ENCODE results near the gene ZNF491.
"Not testable (repeated sequence)": the region's sequence is repeated elsewhere in the genome, so short reads cannot be mapped to it uniquely, and the experiment has no call there.

ZNF491 gene

DNA sequence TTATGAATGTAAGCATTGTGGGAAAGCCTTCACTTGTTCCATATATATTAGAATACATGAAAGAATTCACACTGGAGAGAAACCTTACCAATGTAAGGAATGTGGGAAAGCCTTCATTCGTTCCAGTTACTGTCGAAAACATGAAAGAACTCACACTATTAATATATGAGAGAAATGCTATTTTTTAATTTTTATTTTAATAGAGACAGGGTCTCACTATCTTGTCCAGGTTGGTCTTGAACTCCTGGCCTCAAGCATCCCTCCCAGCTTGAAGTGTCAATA, 8.7 kb downstream of the ZNF491 start:
- no peak for DNase-seq

DNA sequence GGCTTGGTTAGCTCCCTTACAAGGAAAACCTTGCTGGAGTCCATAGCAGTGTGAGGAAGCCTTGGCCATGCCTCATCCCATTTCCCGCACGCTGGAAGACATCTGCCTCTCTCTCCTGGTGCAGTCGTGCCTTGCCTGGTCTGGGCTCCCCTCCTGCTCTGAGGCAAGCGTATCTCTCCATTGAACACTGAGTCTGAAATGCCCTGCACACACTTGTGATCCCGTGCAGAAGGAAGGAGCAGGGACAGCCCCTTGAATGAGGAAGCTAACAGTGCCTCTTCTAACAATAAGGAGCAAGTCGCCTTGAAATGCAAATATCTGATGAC, 15.3 kb downstream of the ZNF491 start:
- DNase-seq, result no peak

DNA sequence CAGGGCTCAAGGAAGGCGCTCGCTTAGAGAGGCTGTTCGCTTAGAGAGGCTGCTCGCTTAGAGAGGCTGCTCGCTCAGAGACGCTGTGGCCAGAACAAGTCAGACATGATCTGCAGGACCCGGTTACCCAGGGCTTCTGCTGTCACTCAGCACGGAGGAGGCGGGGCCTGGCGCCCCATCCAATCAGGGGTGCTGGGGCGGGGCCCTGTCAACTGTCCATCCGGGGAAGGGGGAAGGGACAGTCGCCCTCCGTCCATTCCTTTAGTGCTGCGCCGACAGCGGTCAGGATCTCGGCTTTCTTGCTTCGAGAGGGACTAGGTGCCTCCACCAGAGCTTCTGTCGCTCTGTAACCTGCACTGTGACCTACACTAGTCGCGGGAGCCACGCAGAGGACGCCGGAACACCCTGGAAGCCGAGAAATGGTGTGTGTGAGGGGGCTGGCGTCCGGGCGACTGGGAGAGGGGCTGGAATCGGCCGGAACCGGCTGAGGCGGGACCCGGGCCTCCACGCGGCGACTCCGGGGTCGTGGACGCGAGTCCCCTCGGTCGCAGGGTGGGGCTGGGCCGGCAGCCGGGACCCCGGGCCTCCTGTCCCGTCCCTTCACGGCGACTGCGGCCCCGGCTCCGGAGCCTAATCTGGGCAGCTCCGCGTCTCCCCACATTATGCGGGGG, 15.8 kb downstream of the ZNF491 start, which contains the start of gene ZNF440:
Gene ZNF440, plus strand, starts transcription at position 245 of the 671 bp plus-strand sequence. Its CDS starts 175 bp downstream, at position 420.
- DNase-seq, result peak; percentile 66

DNA sequence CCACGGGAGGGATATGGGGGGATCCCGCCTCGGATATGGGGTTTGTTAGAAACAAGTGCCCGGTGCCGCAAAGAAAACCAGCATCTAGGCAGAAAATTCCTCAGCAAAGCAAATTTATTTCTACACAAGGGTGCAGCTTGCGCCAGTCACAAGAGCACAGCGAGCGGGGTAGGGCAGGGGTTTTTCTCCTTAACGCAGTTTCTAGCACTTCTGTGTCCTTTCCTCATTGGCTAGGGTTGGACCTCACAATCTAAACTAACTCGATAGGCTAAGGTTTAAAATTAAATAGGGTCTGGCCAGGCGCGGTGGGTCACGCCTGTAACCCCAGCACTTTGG, 16.3 kb downstream of the ZNF491 start:
- no peak for DNase-seq

DNA sequence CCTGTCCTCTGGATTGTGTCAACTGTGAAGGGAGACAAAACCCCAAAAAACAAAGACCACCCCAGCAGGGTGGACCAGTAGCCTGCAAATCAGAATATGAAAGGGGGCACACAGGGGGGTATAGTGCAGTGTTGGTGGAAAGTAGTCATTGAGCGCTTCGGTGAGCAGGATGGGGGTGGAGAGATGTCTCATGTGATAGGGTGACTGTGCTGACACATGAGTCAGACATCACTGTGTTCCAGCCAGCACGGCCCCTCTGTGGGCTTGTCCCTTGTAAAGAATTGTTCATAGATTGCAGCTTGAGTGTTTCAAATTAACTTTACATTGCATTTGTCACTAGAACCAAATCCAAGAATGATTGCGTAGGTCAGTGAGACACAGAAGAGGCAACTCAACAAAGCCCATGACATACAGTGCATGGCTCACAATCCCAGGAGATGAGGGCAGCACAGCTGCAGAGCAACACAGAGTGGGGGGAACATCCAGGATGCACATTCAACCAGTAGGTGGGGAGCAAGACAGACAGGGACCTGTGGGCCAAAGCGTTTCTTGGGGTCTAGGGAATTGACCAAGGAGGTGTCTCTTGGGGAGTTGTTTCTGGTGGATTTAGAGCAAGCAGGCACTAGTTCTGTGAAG, 23.3 kb downstream of the ZNF491 start:
- no peak for DNase-seq

DNA sequence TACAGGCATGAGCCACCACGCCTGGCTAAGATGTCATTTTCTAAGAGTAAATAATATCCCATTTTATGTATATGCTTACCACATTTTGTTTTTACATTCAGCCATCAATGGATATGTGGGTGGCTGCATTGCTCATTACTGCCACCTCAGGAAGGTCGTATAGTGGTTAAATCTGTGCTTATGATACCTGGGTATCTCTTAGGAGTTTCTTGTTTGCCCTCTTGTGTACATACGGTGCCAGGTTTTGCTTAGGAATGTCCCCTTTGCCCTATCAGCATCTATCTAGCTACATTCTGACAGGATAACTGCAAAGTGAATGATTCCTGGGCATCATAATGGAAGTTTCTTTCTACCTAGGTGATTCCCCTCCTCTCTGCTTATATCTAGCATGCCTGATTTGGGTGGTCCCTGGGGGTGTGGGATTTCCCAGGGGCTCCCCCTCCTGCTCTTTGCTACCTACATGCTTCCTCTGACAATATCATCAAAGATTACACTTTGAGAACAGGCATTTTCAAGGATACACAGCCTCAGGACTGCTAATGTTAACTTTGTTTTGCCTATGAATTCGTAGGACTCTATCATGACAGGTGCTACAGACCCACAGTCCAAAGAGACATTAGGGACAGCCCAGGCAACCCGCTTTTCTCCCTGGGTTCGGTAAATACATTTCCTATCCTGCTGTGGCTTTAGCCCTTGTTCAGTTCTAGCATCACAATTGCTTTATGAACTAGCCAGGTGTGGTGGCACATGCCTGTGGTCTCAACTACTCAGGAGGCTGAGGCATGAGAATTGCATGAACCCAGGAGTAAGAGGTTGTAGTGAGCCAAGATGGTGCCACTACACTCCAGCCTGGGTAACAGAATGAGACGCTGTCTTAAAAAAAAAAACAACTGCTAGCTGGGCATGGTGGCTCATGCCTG, 30.9 kb downstream of the ZNF491 start:
- DNase-seq, result not testable (repeated sequence)

DNA sequence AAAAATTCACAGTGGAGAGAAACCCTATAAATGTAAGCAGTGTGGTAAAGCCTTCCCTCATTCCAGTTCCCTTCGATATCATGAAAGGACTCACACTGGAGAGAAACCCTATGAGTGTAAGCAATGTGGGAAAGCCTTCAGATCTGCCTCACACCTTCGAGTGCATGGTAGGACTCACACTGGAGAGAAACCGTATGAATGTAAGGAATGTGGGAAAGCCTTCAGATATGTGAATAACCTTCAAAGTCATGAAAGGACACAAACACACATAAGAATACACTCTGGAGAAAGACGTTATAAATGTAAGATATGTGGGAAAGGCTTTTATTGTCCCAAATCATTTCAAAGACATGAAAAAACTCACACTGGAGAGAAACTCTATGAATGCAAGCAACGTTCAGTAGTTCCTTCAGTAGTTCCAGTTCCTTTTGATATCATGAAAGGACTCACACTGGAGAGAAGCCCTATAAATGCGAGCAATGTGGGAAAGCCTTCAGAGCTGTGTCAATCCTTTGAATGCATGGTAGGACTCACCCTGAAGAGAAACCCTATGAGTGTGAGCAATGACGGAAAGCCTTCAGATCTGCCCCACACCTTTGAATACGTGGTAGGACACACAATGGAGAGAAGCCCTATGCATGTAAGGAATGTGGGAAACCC, 34.1 kb downstream of the ZNF491 start:
- DNase-seq, result no peak

DNA sequence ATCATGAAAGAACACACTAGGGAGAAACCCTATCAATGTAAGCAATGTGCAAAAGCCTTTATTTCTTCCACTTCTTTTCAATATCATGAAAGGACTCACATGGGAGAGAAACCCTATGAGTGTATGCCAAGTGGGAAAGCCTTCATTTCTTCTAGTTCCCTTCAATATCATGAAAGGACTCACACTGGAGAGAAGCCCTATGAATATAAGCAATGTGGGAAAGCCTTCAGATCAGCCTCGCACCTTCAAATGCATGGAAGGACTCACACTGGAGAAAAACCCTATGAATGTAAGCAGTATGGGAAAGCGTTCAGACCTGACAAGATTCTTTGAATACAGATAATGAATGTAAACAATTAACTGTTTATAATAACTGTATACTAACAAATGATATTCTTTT, 35.2 kb downstream of the ZNF491 start:
- DNase-seq, result no peak

DNA sequence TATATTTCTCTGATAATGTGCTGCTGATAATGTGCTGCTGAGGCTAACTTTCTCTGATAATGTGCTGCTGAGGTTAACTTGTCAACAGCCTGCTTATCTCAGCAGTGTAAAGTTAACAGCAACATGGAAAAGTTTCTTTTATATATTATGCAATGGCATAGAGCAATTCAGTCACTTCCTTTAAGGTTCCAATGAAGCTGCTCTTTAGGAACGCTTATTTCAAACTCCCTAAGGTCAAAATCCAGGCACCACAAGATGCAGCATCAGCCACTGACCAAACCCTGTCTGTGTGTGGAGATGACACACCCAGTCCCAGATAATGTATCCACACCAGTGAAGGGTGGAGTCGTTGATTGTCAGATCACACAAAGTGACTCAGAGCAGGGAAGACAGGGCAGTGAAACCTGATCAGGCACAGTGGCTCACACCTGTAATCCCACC, 37.3 kb downstream of the ZNF491 start:
- DNase-seq, result not testable (repeated sequence)

DNA sequence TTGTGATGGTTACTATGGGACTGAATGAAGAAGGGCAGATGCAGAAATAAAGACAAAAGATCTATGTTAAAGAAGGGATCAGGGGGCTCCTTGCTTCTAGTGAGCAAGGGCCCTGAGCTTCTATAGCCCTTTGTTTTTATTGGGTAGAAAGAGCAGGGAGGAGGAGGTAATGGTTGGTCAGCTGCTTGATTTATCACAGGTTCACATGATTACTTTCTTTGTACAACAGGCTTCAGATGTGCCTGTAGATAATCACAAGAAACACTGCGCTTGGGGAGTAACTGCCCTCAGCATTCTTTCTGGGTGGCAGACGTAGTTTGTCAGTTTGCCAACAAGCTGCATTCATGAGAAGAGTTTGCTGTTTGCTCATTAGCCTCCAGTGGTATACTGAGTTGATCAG, 45.4 kb downstream of the ZNF491 start:
- no peak for DNase-seq

DNA sequence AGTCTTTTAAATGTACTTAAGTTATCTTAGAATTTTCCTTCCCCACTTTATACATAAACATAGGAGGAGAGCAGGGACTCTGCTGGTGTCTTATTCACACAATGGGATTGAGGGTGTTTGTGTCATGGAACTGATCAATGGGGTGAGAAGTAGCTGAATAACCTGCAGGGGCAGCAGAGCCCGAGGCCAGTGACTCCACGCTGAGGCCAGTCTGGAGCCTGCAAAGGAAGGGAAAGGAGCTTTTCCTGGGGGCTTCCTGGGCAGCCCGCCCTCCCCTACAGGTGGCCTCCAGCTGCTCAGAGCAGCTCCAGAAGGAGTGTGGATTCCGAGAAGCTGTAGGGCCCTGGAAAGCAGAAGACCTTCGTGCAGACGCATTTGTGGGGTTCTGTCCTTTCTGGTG, 49.3 kb downstream of the ZNF491 start:
- DNase-seq, result not testable (repeated sequence)

DNA sequence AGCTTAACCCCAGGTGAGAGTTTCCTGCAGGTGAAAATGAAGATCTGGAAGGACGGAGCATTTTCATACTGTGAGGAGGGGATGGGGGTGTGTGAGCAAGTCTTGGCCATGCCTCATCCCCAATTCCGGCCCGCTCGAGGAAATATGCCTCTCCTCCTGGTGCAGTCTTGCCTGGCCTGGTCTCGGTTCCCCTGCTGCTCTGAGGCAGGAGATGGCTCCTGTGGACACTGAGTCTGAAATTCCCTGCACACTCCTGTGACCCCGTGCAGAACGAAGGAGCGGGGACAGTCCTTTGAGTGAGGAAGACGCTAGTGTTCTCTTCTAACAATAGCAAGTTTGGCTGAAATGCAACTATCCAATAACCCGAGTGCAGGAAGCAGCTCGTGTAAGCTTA, 49.9 kb downstream of the ZNF491 start:
- DNase-seq, result no peak

DNA sequence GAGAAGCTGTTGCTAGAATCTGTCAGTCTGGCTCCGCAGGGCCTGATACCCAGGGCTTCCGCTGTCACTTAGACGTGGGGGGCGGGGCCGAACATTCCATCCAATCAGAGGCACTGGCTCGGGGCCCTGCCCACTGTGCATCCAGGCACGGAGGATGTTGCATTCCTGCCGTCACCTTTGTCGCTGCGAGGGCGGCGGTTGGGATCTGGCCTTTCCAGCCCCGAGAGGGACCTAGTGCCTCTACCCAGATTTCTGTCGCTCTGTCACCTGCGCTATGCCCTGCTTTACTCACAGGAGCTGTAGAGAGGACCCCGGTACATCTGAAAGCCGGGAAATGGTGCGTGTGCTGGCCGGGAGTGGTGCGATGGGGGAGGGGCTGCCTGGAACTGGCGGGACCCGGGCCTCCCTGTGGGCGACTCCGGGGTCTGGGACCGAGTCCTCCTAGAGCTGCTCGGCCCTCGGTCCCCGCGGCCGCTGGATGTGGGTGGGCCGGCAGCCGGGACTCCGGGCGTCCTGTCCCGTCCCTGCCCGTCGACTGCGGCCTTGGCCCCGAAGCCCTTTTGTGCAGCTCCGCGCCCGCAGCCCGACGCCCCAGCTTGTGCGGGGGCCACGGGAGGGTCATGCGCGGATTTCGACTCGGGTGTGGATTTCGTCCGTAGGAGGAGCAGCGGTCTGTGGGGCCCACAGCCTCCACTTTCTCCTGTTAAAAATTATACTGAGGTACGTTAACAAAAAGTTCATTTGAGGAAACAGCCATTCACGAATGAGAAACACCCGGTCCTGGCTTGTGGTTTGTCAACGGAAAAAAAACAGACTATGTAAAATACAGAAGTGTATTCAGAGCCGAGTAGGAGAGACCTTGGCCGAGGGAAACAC, 50.5 kb downstream of the ZNF491 start, which contains the start of gene ZNF439:
Gene ZNF439, plus strand, starts transcription at position 133 of the 876 bp plus-strand sequence. Its CDS starts 142 bp downstream, at position 275.
- peak; percentile 56 for DNase-seq

DNA sequence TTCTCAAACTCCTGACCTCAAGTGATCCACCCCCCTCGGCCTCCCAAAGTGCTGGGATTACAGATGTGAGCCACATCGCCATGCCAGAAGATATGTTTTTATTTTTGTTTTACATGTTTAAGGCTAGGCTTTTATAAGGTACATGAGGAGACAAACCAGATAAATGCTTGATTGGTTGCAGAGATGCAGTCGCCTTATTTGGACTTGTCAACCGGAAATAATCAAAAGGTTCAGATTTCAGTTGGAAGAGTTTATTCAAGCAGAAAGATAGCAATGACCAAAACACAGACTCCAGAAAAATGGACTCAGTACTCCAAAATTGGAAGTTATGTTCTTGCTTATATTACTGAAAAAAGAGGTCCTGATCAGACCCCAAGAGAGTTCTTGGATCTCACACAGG, 52.0 kb downstream of the ZNF491 start:
- DNase-seq, result not testable (repeated sequence)

DNA sequence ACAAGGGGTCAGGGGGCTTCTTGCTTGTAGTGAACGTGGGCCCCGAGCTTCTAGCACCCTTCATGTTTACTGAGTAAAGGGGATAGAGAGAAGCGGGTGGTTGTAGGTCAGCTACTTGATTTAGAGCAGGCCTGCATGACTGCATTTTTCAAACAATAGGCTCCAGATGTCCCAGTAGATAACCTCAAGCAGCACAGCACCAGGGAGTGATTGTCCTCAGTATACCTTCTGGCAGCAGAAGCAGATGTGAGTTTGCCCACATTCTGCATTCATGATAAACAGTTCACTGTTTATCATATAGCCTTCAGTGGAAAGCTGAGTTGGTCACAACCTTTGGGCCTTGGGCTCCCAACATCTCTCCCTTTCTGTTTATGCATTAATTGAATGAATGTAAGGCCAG, 55.0 kb downstream of the ZNF491 start:
- DNase-seq, result no peak

DNA sequence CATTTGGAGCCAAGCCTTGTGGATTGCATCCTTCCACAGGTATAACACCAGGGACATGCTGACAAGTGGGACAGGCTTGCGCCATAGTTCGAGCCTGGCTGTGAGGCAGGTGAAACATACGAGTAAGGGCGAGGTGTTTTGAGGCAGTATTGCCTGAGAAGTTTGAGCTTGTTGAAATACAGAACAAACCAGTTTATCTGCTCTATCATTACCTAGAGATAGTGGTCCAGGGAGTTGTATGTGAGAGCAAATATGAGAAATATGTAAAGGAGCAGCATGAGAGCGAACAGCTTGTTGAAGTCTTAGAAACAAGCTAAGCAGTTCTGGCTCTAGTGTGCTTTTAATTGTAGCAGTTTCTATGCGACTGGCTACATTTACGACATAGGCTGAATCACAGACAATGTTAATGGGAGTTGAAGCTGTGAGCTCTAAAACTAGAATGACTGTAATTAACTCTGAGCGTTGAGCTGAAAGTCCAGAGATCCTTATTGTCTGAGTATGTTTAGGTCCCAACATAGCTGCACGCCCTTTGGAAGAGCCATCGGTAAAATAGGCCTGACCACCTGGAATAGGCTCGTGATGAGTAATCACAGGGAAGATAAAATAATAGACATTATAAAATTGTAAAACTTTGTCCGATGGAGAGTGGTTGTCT, 58.4 kb downstream of the ZNF491 start:
- DNase-seq, result no peak

All from NCI-H2107 (cell line).